HG03045 (cell line): Measurements from ENCODE around the gene PEAK1.

Experiments
- ATAC-seq: cut with Tn5 transposase; IDR thresholded peaks from one replicate; pipeline ENCODE4 v1.9.1; 2021; ENCODE audit warnings: mild to moderate bottlenecking, moderate library complexity; ENCODE audit not compliant: unreplicated experiment

The PEAK1 gene

DNA sequence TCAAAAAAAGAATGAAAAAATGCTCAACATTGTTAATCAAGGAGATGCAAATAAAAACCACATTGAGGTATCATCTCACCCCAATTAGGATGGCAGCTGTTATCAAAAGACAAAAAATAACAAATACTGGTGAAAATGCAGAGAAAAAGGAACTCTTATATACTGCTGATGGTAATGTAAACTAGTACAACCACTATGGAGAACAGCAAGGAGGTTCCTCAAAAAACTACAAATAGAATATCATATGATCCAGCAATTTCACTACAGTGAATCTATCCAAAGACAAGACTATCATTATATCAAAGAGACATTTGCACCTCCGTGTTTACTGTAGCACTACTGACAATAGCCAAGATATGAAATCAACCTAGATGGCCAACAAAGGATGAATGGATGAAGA lies 58.4 kb downstream of the PEAK1 start:
- no peak for ATAC-seq

DNA sequence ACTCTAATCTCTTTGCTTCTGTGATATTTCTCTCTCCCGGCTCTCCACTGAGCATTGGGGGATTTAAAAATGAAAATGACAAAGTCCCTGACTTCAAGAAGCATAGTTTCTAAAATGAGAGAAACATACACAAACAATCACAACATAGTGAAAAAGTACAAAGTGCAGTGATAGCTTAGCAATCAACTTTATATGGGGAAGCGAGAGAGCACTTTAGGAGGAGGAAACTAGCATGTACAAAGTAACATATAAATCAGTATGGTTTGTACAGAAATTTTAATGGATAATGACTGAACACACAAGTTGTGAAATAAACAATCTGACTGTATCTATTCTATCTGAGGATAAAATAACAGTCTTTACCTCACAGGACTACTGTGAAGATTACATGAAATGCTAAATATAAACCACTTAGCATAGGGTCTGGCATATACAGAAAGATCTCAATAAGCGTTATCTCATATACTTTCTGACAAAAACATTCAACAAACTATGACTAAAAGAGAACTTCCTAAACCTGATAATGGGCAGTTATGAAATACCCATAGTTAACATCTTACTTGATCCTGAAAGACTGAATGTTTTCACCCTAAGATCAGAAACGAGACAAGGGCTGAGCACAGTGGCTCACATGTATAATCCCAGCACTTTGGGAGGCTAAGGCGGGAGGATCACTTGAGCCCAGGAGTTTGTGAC lies 61.2 kb downstream of the PEAK1 start:
- ATAC-seq, result no peak

DNA sequence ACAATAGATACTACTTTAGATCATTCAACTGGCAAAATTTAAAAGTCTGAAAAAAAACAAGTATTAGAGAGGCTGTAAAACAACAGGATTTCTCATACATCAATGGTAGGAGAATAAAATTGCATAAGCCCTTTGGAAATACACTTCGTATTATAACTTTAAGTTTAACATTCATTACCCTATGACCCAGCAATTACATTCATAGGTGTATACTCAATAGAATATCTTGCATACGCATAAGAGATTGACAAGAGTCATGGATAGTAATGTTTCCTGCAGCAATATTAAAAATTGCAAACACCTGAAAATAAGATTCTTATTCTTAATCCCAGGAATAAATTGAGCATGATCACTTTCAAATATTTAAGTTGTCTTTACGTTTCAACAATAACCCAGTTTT lies 63.6 kb downstream of the PEAK1 start:
- no peak for ATAC-seq

DNA sequence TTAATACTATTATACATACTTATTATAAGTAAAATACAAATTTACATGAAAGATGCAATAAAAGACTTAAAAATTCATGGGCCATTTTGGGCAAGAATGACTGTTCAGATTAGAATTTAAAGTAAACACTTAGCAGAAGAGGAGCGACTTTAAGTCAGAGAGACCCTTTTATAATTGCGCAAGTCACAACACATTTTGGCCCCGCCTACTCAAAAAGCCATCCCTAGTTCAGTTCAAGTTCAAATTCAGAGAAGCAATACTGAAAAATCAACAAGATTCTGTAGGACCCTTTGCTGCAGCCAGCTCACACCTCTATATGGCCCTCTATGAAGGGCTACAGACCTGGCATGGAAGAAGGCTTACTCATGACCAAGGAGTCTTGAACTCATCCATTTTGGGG lies 64.6 kb downstream of the PEAK1 start:
- no peak for ATAC-seq

DNA sequence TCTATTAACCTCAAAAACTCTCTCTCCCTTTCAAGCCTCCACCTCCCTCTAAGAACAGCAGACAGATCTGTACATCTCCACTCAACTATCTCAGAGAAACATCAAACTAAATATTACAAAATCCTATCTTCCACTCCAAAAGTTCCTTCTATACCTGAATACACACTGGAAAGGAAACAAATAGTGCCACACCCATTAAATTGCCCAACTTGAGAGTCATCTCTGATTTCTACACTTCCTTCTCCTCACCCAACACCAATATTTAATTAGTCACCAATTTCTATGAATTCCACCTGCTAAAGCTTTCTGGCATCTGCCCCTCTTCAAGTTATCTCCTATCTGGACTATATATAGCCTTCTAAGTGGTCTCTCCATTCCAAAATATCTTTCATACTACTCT lies 65.8 kb downstream of the PEAK1 start:
- ATAC-seq, result no peak

DNA sequence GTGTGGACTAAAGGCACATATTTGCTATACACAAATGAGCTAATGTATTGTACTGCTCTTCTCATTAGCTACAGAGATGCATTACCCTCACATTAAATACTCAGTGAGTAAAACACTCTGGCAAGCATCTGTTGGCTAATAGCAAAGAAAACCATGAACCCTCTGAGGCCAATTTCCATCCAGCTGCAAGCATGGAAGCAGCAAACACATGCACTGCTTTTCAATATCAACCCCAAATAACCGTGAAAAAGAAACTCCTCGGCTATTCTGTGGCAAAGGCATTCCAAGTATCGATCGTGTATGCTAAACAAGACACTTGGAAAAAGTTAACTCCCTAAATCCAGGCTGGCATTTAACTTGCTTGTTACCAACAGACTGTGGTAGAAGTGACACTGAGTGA lies 67.0 kb downstream of the PEAK1 start:
- ATAC-seq, result no peak

DNA sequence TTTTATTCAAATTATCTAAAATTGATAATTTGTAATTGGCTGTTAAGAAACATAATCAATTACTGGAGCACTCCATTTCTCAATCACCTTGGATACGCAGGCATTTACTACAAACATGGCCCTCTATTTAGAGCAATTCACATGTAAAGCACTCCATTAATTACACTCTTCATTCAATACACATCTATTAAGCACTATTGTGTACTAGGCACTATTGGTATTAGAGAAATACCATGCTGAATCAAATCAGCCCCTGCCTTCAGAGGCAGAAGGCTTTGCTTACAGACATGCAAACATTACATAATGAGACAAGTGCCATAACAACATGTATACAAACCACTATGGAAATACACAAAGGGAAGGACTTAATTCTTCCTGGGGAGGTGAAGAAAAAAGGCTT lies 69.1 kb downstream of the PEAK1 start:
- ATAC-seq, result no peak

DNA sequence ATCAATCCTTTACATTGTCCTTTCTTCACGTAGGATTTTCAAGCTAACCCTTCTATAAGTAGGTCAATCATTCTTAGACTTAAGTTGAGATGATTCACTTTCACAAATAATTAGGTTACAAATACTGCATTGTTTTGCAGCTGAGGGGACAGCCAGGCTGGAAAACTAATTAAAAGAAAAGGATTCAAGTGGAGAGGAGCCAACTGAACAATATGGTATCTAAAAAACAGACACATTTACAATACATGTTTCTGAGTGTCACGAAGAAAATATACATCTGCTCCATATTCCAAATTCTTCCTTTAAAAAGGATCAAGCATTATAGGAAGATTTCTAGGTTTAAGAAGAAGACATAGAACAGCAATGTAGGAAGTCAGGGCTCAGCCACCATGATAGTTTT lies 70.2 kb downstream of the PEAK1 start:
- no peak for ATAC-seq

DNA sequence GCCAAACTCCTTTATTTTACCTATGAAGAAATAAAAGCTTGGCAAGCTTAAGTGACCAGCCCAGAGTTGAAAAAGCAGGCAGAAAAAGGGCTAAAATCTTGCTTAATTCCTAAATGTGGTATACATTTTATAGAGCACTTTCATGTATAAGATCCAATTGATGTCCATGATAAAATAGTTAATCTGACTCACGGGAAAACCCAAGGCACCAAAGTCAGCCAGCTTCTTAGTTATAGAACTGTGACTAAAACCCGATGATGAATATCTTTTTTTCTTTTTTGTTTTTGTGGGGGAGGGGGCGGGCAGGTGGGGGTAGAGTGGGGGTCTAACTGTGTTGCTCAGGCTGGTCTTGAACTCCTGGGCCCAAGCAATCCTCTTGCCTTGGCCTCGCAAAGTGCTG lies 71.4 kb downstream of the PEAK1 start:
- no peak for ATAC-seq

DNA sequence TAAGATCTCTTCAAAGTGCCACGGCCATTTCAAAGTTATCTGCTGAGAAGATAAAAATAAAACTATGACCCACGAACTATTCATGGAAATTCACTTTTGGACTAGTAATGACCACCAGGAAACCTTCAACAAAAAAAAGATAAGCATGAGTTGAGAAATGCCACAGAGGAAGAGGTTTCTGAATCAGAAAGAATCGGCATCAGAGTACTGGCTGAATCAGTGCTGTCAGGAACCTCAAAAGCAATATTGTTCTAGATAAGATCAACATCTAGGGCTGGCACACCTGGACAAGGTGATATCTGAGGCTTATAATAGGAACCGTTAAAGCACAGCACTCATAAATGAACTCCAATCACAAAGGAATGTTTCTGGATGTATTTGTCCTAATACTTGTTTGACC lies 72.7 kb downstream of the PEAK1 start:
- no peak for ATAC-seq

DNA sequence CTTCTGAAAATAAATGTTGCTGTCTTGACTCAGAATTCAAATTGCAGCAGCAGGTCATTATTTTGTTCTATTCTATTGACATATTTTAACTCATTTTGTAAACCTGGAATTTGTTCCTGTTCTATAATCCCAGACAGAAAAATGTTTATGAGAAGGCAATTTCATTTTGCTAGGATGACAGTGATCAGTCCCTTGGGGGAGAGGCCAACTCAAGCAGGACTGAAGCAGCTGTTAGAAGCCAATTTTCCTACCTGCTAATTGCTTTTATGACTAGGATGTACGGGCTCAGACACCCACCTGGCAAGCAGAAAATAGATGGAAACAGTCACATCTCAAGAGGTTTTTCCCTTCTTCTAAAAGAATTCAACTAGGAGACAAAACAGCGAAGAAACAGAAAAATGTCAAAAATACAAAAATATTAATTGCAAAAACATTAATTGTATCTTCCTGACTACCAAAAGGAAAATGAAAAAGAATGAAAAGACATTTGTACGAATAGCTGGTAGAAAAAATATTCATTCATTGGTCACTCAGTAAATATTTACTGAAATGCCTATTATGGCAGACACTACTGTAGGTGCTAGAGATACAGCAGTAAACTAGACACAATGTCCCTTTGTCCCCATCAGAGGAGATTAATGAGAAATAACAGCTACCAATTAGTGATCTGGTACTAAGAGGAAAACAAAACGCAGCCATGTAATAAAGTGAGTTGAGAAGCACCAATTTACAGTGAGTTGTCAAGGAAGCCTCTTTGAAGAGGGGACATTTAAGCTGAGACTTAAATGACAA lies 73.5 kb downstream of the PEAK1 start:
- ATAC-seq, result no peak

DNA sequence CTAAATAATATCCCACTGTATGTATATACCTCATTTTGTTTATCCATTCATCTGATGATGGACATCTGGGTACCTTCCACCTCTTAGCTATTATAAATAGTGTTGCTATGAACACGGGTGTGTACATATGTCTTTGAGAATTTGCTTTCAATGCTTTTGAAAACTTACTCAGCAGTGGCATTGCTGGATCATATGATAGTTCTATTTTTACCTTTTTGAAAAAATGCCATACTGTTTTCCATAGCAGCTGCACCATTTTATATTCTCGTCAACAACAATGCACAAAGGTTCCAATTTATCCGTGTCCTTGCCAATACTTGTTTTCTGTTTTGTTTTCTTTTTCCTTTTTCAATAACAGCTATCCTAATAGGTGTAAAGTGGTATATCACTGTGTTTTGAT lies 77.1 kb downstream of the PEAK1 start:
- ATAC-seq, result no peak

DNA sequence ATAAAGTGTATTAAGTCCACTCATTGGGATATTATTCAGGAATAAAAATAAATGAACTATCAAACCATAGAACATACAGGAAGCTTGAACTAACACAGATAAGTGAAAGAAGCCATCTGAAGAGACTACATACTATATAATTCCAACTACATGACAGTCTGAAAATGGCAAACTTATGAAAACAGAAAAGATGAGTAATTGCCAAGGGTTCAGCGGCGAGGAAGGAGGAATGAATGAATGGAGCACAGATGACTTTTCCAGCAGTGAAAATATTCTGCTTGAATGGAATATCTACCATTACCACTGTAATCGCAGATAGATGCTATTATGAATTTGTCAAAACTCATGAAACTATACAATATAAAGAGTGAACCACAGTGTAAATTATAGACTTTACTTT lies 79.7 kb downstream of the PEAK1 start:
- ATAC-seq, result no peak

DNA sequence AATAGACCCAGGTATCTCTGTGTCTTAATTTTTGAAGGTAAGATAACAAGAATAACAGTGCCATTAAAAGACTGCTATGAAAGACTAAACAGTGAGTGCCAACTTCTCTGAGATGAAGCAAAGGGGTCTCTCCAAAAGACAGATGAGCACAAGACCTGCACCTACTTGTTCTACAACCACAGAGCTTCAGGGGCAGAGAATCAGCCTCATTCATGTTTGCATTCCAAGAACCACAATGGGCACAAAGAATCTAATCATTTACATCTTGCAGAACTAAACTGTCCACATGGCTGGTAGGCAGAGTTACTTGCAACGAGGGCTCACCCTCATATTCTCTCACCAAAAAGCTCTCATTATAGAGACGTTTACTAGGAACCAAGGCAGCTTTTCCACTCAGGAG lies 83.9 kb downstream of the PEAK1 start:
- ATAC-seq, result no peak

DNA sequence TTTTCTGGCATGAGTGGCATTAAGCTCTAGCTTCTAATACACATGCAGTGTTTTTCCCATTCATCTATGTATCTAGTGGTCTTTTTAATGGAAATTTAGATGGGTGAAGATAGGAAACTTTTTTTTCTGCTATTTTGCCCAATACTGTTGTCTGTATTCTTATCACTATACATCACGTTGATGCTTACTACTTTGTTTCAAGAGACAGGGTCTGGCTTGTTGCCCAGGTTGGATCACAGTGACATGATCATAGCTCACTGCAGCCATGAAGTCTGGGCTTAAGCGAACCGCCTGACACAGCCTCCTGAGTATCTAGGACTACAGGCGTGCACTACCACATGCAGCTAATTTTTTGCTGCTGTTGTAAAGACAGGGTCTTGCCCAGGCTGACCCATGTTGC lies 84.6 kb downstream of the PEAK1 start:
- no peak for ATAC-seq

DNA sequence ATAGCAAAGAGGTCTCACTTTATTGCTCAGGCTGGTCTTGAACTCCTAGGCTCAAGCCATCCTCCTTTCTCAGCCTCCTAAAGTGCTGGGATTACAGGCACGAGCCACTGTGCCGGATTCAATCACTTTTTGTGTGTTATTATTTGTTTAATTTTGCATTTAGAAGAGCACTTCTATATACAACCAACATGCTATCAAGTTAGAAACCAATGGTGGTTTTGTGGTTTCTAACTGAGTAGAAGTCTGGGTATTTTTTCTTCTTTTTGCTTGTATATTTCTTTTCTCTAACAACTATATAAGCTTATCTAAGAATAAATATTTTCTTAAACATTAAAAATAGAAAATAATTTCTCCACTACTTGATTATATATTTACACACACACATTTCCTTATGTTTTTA lies 86.7 kb downstream of the PEAK1 start:
- ATAC-seq, result no peak

DNA sequence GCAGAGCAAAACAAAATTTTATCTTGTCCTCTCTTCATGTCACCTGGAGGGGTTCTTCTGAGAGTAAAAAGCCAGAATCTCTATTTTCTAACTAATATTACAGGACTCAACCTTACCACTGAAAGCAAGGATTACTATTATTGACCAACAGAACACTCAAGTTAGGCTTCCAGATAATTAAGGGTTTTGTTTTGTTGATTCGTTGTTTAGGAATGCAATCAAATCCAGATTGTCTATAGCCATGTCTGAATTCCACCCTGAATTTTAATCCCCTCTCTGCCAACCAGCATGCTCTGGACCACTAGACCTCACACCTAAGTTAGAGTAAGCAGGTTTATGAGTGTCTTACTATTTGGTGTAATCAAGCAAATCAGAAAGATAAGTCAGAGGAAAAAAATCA lies 90.7 kb downstream of the PEAK1 start:
- no peak for ATAC-seq

DNA sequence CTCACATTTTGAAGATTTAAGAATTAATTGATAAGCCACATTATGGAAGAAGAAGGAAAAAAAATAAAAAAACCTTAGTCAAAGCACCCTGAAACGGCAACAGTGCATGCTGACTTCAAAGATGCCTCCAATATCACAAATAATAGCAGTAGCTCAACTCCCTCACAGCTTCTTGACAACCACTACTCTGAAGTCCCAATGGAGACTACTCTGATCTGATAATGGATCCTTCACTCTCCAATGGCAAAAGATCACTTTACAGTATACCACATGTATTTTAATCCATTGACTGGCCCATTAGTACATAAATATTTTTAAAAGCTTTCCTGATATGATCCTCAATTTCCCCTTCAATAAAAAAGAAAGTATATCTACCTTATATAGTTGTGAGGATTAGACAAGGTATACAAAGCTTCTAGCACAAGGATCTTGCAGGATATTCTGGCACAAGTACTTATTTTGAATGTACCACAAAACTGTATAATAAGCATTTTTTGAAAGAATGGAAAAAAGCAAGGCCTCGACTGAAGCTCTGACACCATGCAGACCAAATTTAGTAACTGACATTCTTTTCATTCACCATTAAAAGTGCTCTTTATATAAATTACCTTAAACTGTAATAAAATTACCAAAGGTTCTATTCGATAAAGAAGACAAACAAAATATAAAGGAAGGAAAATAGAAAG lies 91.9 kb downstream of the PEAK1 start:
- ATAC-seq, result no peak

DNA sequence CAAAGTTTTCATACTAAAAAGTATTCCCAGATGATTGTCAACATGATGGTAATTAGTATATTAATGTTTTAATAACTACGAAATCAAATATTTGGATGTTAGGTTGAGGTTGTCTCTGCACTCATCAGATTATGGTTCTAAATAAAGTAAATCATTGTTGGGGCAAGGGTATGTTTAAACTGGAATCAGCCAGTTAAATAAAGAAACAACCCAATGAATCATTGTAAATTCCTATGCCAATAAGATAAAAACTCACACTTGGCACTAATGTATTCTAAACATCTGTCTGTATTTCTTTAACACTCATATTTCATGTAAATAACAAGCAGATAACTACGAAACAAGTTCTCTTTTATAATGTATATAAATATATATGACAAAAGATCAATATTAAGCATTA lies 92.7 kb downstream of the PEAK1 start:
- no peak for ATAC-seq

DNA sequence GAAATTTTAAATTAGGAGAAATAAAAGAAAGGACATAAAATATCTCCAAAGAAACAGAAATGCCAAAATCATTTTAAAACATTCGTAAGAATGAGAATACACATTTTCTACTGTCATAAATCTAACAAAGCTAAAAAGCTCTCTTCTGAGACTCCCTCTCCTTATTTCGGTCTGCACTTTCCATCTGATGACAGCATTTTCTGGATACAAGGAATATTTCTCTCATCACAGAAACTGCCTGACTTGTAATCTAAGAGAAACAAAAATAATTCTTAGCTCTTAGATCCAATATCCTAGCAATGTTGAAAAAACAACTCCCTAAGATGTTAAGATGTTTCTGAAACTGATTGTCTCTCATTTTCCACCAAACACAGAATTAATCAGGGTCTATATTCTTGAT lies 93.5 kb downstream of the PEAK1 start:
- no peak for ATAC-seq

DNA sequence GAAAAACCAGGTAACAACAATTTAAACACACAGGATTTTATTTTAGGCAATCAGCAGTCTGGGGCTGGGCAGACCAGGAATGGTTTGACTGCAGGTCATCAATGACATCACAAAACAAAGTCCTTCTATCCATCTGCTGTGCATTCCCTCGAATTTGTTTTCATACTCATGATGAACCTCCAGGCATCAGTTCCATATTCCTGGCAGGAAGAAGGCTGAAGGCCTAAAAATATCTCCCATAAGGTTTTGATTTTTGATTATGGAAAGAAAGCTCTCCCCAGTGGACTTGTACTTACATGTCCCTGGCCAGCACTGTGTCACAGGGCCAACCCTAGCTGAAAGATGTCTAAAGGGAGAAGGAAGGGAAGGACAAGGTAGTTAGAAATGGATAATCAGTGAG lies 107.4 kb downstream of the PEAK1 start:
- no peak for ATAC-seq
